ENCODE data around the gene CLRN2.
A peak's percentile ranks its signal among the peaks of the same experiment; 100 is the strongest.

CLRN2 gene

DNA sequence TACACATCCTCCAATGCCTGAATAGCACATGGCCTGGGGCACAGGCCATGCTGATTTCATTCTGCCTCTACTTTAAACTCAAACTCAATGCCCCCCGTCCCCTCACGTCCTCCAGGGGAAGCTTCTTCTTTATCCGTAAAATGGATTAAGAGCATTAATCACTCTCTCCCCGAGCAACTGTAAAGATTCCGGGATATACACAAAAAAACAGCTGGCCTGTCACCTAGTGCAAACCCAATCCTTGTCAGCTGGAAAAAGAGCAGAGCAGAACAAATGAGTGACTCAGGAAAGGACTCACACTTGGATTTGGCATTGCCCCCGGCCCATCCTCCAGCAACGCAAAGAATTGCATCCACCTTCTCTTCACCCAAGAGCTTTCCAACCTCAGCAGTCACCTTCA is 10.9 kb upstream of the CLRN2 start:
- no peaks in the 10 kb centered on the region for H3K4me1 ChIP-seq (ENCODE audit: insufficient read depth, insufficient read length)
- no peak overlapping the region for H3K4me3 ChIP-seq (ENCODE audit: insufficient read length, low read depth)
- no peaks in the 10 kb centered on the region for H3K27me3 ChIP-seq (ENCODE audit: insufficient read depth, insufficient read length)
- no peak for DNase-seq (ENCODE audit: low read depth, low spot score)
- no peak for TF ChIP-seq ZNF274 (IDR thresholded peaks at IDR 0.05; ENCODE audit: low read depth, low read length)
- TF ChIP-seq SUZ12 (IDR thresholded peaks at IDR 0.05; ENCODE audit: extremely low read depth, insufficient read depth, insufficient read length), result no peak
- no peak for TF ChIP-seq YY1 (IDR thresholded peaks at IDR 0.05; ENCODE audit: insufficient read depth, insufficient read length)
- no peak overlapping the region for H3K9ac ChIP-seq (ENCODE audit: insufficient read length, low read depth)
- no peaks in the 10 kb centered on the region for H3K9me3 ChIP-seq (ENCODE audit: insufficient read depth, low read length)
- H3K36me3 ChIP-seq (ENCODE audit: insufficient read depth, insufficient read length, low read length), result peaks cover 78% of the 10 kb centered on the region

DNA sequence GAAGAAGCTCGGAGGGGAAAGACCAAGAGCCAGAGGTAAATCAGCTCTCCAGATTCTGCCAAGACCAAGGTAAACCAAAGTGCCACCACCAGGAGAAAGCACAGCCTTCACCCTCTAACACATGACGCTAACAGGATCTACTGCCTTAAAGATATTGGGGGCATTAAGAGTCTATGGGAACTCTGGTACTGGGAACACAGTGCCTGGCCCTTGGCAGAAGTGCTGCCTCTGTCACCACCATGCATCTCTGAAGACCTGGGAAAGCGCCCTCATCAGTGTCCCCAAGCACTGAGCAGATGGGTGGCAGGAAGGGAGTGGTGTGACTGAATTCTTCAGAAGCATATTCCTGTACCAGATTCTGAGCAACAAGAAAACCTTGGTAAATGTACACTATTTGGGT is 4.4 kb upstream of the CLRN2 start:
- no peak for DNase-seq (ENCODE audit: low read depth, low spot score)
- peaks cover 44% of the 10 kb centered on the region for H3K36me3 ChIP-seq (ENCODE audit: insufficient read depth, insufficient read length, low read length)
- no peak overlapping the region for H3K4me3 ChIP-seq (ENCODE audit: insufficient read length, low read depth)
- peaks cover 8% of the 10 kb centered on the region for H3K27me3 ChIP-seq (ENCODE audit: insufficient read depth, insufficient read length)
- H3K9me3 ChIP-seq (ENCODE audit: insufficient read depth, low read length), result no peaks in the 10 kb centered on the region
- TF ChIP-seq SUZ12 (IDR thresholded peaks at IDR 0.05; ENCODE audit: extremely low read depth, insufficient read depth, insufficient read length) (no peak), ZNF274 (IDR thresholded peaks at IDR 0.05; ENCODE audit: low read depth, low read length) (no peak), YY1 (IDR thresholded peaks at IDR 0.05; ENCODE audit: insufficient read depth, insufficient read length) (no peak)
- peak overlapping the region; percentile 33 for H3K9ac ChIP-seq (ENCODE audit: insufficient read length, low read depth)
- H3K4me1 ChIP-seq (ENCODE audit: insufficient read depth, insufficient read length), result peaks cover 3% of the 10 kb centered on the region

DNA sequence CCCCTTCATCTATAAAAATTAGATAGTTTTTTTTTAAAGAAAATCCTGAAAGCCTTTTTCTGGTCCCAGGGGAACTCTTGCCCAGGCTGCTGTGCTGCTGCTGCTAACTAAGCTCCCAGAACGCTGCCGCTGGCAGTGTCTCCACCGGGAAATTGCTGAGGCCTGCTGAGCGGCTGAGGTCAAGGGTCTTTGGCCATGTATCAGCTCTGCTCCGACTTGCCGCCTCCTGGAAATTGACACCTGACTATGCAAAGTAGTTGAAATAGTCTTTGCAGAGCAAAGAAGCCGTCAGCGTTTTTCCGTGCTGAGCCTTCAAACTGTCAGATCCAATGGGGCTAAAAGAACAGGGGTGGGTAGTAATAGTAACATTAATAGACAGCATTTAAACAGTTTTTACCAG is 3.9 kb upstream of the CLRN2 start:
- H3K27me3 ChIP-seq (ENCODE audit: insufficient read depth, insufficient read length), result peaks cover 8% of the 10 kb centered on the region
- peaks cover 42% of the 10 kb centered on the region for H3K36me3 ChIP-seq (ENCODE audit: insufficient read depth, insufficient read length, low read length)
- peak overlapping the region; percentile 89 for H3K9ac ChIP-seq (ENCODE audit: insufficient read length, low read depth)
- H3K4me1 ChIP-seq (ENCODE audit: insufficient read depth, insufficient read length), result peaks cover 3% of the 10 kb centered on the region
- peak overlapping the region; percentile 84 for H3K4me3 ChIP-seq (ENCODE audit: insufficient read length, low read depth)
- H3K9me3 ChIP-seq (ENCODE audit: insufficient read depth, low read length), result no peaks in the 10 kb centered on the region
- TF ChIP-seq YY1 (IDR thresholded peaks at IDR 0.05; ENCODE audit: insufficient read depth, insufficient read length), result no peak
- TF ChIP-seq ZNF274 (IDR thresholded peaks at IDR 0.05; ENCODE audit: low read depth, low read length), result no peak
- TF ChIP-seq SUZ12 (IDR thresholded peaks at IDR 0.05; ENCODE audit: extremely low read depth, insufficient read depth, insufficient read length), result no peak
- no peak for DNase-seq (ENCODE audit: low read depth, low spot score)

DNA sequence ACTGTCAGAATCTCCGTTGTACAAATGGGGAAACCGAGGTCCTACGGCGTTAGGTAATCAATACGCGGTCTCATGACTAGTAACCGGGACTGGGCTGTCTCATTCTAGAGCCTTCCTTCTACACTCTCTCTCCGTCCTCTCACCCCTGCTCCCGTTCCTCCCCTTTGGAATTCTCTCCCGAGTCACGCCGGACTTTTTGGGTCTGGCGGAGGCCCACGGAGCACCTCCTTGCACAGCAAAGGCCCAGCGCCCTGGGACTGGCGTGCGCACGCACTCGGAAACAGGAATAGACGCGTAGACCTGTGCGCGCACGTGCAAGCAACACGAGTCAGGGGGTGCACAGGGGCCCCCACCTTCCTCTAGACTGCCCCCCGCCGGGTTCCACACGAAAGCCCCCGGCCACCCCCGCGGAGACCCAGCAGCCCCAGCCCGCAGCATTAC is 3.4 kb upstream of the CLRN2 start:
- no peak for TF ChIP-seq ZNF274 (IDR thresholded peaks at IDR 0.05; ENCODE audit: low read depth, low read length)

DNA sequence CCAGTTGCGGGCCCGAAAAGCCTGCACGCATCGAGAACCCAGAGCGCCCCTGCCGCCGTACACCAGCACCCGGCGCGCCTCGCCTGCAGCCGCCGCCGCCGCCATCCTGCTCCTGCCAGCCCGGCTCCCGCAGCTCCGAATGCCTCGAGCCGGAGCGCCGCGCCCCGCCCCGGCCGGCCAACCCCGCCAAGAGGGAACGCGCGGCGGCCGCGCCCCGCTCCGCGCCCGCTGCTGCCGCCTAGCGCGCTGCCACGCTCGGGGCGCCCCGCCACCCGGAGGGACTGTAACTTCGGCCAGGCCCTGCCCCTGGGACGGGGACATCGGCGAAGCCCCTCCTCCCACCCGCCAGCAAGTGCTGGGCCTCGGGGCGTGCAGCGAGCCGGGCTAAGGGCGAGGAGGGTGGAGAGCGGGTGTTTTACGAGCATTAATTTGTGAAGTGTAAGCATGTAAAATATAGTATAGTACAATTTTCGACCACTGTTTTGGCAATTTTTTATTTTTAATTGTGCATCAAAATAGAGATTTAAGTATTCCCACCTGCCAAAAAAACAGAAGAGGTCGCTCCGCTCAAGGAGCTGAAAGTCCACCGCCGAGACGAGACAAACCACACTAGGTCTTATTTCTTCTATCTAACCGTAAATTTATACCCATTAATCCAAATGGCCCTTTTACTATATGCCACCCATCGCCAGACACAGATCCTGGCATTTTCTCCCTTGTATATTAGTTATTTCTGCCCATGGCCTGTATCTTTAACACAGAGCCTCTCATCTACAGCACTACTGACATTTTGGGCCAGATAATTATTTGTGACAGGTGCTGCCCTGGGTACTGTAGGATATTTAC is 2.8 kb upstream of the CLRN2 start, which contains the start of gene QDPR:
QDPR (minus strand) TSS at position 141 of the 846 bp plus-strand sequence; CDS start at position 105, 36 bp downstream.
- peak; percentile 71 for DNase-seq (ENCODE audit: low read depth, low spot score)
- Histone ChIP-seq H3K9ac (ENCODE audit: insufficient read length, low read depth) (peak within 1 kb of the TSS; percentile 89), H3K4me1 (ENCODE audit: insufficient read depth, insufficient read length) (peaks cover 3% of the 10 kb centered on the region), H3K9me3 (ENCODE audit: insufficient read depth, low read length) (no peaks in the 10 kb centered on the region), H3K4me3 (ENCODE audit: insufficient read length, low read depth) (peak within 1 kb of the TSS; percentile 84), H3K36me3 (ENCODE audit: insufficient read depth, insufficient read length, low read length) (peaks cover 33% of the 10 kb centered on the region), H3K27me3 (ENCODE audit: insufficient read depth, insufficient read length) (peaks cover 8% of the 10 kb centered on the region)
- TF ChIP-seq ZNF274 (IDR thresholded peaks at IDR 0.05; ENCODE audit: low read depth, low read length), result no peak
- TF ChIP-seq SUZ12 (IDR thresholded peaks at IDR 0.05; ENCODE audit: extremely low read depth, insufficient read depth, insufficient read length), result no peak
- no peak for TF ChIP-seq YY1 (IDR thresholded peaks at IDR 0.05; ENCODE audit: insufficient read depth, insufficient read length)

More for the DNA sequence above, 3.4 kb upstream of the CLRN2 start:
- Histone ChIP-seq H3K4me1 (ENCODE audit: insufficient read depth, insufficient read length) (peaks cover 3% of the 10 kb centered on the region), H3K27me3 (ENCODE audit: insufficient read depth, insufficient read length) (peaks cover 8% of the 10 kb centered on the region), H3K9ac (ENCODE audit: insufficient read length, low read depth) (peak overlapping the region; percentile 89), H3K9me3 (ENCODE audit: insufficient read depth, low read length) (no peaks in the 10 kb centered on the region), H3K36me3 (ENCODE audit: insufficient read depth, insufficient read length, low read length) (peaks cover 39% of the 10 kb centered on the region), H3K4me3 (ENCODE audit: insufficient read length, low read depth) (peak overlapping the region; percentile 84)
- DNase-seq (ENCODE audit: low read depth, low spot score), result no peak

DNA sequence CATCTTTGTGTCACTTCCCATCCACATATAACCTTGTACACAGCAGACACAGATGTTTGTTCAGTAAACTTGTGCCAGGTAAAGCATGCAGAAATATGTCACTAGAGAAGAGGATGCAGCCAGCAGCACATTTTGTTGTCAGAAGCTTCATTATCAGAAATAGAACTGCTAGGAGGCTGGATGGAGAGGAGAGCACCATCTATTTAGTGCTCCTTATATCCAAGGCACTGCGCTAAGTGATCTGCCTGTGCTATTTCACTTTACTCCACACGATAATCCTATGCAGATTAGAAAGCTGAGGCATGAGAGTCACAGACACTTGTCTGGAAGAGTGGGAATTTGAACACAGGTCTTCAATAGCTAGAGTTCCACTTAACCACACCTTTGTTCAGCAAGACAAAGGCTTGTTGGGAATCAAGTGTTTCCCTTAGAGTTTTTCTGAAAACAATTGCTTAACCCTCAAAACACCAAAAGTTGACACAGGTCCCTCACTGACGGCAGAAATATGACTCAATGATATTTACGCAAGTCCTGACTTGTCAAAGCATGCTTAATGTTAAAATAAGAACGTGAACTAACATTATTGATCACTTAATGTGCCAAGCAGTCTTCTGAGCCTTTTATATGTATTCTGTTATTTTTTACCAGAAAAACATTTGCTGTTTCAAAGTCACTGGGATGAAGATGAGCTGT is 1.8 kb upstream of the CLRN2 start:
- Histone ChIP-seq H3K9me3 (ENCODE audit: insufficient read depth, low read length) (no peaks in the 10 kb centered on the region), H3K4me3 (ENCODE audit: insufficient read length, low read depth) (no peak overlapping the region), H3K27me3 (ENCODE audit: insufficient read depth, insufficient read length) (peaks cover 8% of the 10 kb centered on the region), H3K36me3 (ENCODE audit: insufficient read depth, insufficient read length, low read length) (peaks cover 26% of the 10 kb centered on the region), H3K4me1 (ENCODE audit: insufficient read depth, insufficient read length) (peaks cover 3% of the 10 kb centered on the region), H3K9ac (ENCODE audit: insufficient read length, low read depth) (no peak overlapping the region)
- no peak for DNase-seq (ENCODE audit: low read depth, low spot score)
- TF ChIP-seq ZNF274 (IDR thresholded peaks at IDR 0.05; ENCODE audit: low read depth, low read length), result no peak
- TF ChIP-seq YY1 (IDR thresholded peaks at IDR 0.05; ENCODE audit: insufficient read depth, insufficient read length), result no peak
- no peak for TF ChIP-seq SUZ12 (IDR thresholded peaks at IDR 0.05; ENCODE audit: extremely low read depth, insufficient read depth, insufficient read length)
